Measurements from ENCODE around the gene TTC7B.

TTC7B gene

GRCh38 chr14:90519262-90519920 lies 296.8 kb downstream of the TTC7B start:
- DNase-seq: no peak

GRCh38 chr14:90518941-90519256 lies 297.3 kb downstream of the TTC7B start:
- peak in 1 of 2 experiments; percentile 6 for DNase-seq

- no peak for DNase-seq
These were observed 297.9 kb downstream of the TTC7B start for GRCh38 chr14:90518069-90518940.

GRCh38 chr14:90517076-90517841 lies 299.0 kb downstream of the TTC7B start:
- DNase-seq: no peak

- DNase-seq: no peak
These were observed 301.7 kb downstream of the TTC7B start for GRCh38 chr14:90514566-90514965.

DNA sequence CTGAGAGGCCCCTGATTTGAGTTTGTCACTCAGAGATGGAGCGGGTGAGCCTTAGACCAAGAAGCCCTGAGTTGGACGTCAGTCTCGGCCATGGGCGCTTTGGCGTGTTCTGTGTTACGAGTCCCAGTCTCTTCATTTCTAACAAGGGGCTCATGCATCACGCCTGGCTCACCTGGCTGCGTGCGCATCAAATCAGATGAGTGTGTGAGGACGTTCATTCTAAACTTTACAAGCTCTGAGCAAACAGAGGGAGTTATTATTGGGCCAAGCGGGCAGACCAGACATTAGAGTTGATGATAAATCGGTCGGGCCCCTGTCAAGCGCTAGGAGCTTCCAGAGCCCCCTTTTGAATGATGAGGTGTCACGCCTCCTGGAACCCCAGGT lies 302.2 kb downstream of the TTC7B start:
- no peak for DNase-seq

- DNase-seq: no peak
These were observed 302.8 kb downstream of the TTC7B start for GRCh38 chr14:90513161-90514014.

GRCh38 chr14:90512329-90512991 lies 303.8 kb downstream of the TTC7B start:
- no peak for DNase-seq

- no peak for DNase-seq
These were observed 304.4 kb downstream of the TTC7B start for GRCh38 chr14:90511795-90512328.

DNA sequence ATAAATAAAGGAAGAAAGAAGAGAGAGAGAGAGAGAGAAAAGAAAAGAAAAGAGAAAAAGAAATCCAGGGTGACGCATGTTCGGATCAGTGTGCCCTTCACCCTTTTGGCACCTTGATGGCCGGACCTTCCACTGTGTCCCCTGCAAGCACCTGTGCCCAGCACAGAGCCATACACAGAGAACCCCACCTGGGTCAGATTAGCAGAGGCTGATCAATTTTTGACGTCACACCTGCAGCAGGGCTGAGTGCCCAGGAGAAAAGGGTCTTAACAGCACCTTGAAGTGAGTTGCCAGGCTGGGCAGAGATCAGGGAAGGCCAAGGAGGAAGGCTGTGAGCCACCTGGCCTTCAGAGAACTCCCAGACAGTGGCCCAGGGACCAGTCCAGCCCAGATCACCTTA lies 305.0 kb downstream of the TTC7B start:
- DNase-seq: no peak

- no peak for DNase-seq
These were observed 306.1 kb downstream of the TTC7B start for GRCh38 chr14:90510159-90510558.

DNA sequence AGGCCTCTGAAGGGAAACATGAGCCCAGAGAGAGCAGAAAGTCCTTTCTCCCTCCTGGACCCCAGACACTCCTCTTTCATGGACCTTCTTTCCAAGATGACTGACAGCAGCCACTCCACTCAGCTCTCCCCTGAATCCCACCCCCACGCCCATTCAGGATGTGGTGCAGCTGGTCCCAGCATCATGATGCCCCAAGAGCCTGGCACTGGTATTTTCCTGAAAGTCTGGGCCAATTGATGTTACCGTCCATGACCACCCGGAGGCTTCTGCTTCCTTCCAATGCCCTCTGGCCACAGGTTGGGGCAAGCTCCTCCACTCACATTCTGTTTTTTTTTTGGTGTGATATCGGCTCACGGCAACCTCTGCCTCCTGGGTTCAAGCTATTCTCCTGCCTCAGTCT lies 306.8 kb downstream of the TTC7B start:
- peak in 1 of 2 experiments; percentile 24 for DNase-seq

GRCh38 chr14:90508536-90509254 lies 307.5 kb downstream of the TTC7B start:
- no peak for DNase-seq

GRCh38 chr14:90508036-90508435 lies 308.2 kb downstream of the TTC7B start:
- no peak for DNase-seq

GRCh38 chr14:90507428-90507827 lies 308.8 kb downstream of the TTC7B start:
- no peak for DNase-seq

DNA sequence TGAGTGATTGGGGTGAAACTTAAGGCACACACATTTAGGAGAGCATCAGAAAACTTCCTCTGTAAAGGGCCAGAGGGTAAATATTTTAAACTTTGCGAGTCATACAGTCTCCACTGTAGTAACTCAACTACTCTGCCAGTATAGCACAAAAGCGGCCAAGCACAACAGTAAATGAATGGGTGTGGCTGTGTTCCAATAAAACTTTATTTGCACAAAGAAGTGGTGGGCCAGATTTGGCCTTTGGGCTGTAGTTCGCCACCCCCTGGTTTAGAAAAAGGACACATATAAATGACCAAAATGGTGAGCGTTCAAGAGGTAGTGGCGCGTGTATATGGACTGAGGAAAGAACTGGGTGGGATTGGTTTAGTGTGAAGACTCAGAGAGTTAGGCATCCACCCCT lies 309.5 kb downstream of the TTC7B start:
- no peak for DNase-seq

DNA sequence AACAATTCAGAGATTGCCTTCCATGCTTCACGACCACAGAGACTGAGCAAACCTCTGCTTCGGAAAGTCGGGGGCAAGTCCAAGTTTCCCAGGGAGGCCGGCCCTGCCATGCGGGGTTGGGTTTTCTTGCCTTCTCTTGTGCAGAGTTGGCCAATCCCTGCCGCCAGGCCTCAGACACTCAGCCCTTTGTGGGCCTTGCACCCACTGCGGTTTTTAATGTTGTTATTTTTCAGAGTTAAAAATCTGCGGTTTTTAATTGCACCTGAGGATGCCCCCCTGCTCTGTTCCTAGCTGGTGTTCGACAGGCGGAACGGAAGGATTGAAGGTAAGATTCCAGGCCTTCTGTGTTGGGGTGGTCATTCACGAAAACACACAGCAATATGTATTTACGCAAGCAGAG lies 310.7 kb downstream of the TTC7B start:
- no peak for DNase-seq

DNA sequence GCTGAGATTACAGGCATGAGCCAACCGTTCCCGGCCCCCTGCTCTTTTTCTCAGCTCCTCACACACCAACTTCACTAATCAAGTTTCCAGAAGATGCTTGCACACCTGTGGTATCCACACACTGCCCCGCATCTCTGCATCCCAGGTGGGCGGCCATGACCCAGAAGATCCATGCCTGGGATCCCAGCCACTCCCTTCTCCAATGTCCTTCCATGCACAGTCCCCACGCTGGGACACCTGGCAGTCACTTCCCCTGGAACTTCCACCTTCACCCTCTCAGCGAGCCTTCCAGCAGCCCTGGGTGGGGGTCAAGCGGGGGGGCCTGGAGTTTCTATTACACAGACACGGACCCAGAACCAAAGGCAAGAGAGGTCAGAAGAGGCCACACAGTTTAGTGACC lies 311.6 kb downstream of the TTC7B start:
- DNase-seq: no peak

GRCh38 chr14:90503582-90503981 lies 312.6 kb downstream of the TTC7B start:
- DNase-seq: no peak

GRCh38 chr14:90502760-90503159 lies 313.5 kb downstream of the TTC7B start:
- no peak for DNase-seq

DNA sequence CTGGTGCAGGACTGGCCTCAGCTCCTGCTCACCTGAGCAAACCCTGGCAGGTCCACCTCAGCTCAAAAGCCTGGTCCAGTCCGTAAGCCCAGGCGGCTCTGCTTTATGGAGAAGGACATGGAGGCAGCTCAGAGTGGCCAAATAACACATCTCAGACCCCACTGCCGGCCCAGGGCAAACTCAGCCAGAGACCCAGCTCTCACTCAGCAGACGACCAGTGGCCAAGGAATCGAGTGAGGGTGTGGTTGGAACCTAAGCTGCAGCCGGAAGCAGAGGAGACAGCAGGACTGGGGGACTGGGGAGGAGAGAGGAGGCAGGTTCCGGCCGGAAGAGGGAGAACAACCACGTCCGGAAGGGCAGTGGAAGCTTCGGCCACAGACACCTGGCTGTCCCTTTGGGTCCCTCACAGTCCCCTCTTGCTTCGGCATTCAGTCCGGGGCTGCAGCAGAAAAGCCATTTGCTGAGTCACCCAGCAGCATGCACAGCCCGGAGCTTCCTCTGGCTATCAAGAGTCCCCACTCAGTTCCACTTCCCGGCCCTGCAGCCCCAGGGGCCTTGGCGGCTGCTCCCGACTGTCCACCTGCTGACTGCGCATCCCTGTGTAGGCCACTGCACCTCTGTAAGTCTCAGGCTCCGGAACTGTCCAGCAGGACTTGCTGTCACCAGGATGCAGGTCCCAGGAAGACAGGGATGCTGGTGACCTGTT lies 315.4 kb downstream of the TTC7B start:
- no peak for DNase-seq

All from SW 1271 (cell line).